Measurements from ENCODE around the gene SH2B3.
"Not testable (repeated sequence)": the region's sequence is repeated elsewhere in the genome, so short reads cannot be mapped to it uniquely, and the experiment has no call there.

Gene SH2B3

GRCh38 chr12:111457577-111457976 lies 51.9 kb downstream of the SH2B3 start:
- no peak for DNase-seq (ENCODE audit: low read depth)
- no peak for TF ChIP-seq CTCF (conservative IDR thresholded peaks at IDR 0.05; ENCODE audit: low read length)

GRCh38 chr12:111458546-111459172 lies 52.9 kb downstream of the SH2B3 start:
- no peak for TF ChIP-seq CTCF (conservative IDR thresholded peaks at IDR 0.05; ENCODE audit: low read length)
- H3K4me3 ChIP-seq (ENCODE audit: low read length): no peak overlapping the region
- no peak for DNase-seq (ENCODE audit: low read depth)

More at GRCh38 chr12:111457577-111457976, 51.9 kb downstream of the SH2B3 start:
- H3K4me3 ChIP-seq (ENCODE audit: low read length): no peak overlapping the region

GRCh38 chr12:111460111-111460510 lies 54.4 kb downstream of the SH2B3 start:
- DNase-seq (ENCODE audit: low read depth); H3K4me3 ChIP-seq (ENCODE audit: low read length): not testable (repeated sequence)

- peak; percentile 92 for DNase-seq (ENCODE audit: low read depth)
- no peak for TF ChIP-seq CTCF (conservative IDR thresholded peaks at IDR 0.05; ENCODE audit: low read length)
- no peak overlapping the region for H3K4me3 ChIP-seq (ENCODE audit: low read length)
Measured at GRCh38 chr12:111462210-111462769, 56.6 kb downstream of the SH2B3 start.

- no peak for DNase-seq (ENCODE audit: low read depth)
- TF ChIP-seq CTCF (conservative IDR thresholded peaks at IDR 0.05; ENCODE audit: low read length): no peak
- H3K4me3 ChIP-seq (ENCODE audit: low read length): no peak overlapping the region
Measured at GRCh38 chr12:111467092-111467856, 61.6 kb downstream of the SH2B3 start.

GRCh38 chr12:111467857-111468241 lies 62.1 kb downstream of the SH2B3 start:
- peak; percentile 80 for DNase-seq (ENCODE audit: low read depth)
- no peak overlapping the region for H3K4me3 ChIP-seq (ENCODE audit: low read length)
- no peak for TF ChIP-seq CTCF (conservative IDR thresholded peaks at IDR 0.05; ENCODE audit: low read length)

GRCh38 chr12:111469401-111469800 lies 63.7 kb downstream of the SH2B3 start:
- no peak overlapping the region for H3K4me3 ChIP-seq (ENCODE audit: low read length)
- DNase-seq (ENCODE audit: low read depth): no peak
- no peak for TF ChIP-seq CTCF (conservative IDR thresholded peaks at IDR 0.05; ENCODE audit: low read length)
